Measurements from ENCODE around the gene TMX4. TPM values are rescaled to one million over a fixed set of nuclear protein-coding genes. Genes with fewer than 3 reads are reported as not detected.

TMX4 gene, protein sequence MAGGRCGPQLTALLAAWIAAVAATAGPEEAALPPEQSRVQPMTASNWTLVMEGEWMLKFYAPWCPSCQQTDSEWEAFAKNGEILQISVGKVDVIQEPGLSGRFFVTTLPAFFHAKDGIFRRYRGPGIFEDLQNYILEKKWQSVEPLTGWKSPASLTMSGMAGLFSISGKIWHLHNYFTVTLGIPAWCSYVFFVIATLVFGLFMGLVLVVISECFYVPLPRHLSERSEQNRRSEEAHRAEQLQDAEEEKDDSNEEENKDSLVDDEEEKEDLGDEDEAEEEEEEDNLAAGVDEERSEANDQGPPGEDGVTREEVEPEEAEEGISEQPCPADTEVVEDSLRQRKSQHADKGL
- total RNA-seq (2021) (31.7 and 32.7 TPM in 2 replicates), Bru-seq, nascent RNA (percentile 78 among the genes with signal in this experiment), BruChase-seq, experiment 1, labeled RNA remaining after a 2-hour chase (percentile 73 among the genes with signal in this experiment), BruChase-seq, experiment 2, labeled RNA remaining after a 6-hour chase (percentile 86 among the genes with signal in this experiment)
- long read RNA-seq, full-length matches to known transcripts: 93 of 104 reads
- long read RNA-seq, partial matches to known transcripts: 1 of 104 reads
- long read RNA-seq, other reads (novel, unspliced or antisense): 10 of 104 reads

DNA sequence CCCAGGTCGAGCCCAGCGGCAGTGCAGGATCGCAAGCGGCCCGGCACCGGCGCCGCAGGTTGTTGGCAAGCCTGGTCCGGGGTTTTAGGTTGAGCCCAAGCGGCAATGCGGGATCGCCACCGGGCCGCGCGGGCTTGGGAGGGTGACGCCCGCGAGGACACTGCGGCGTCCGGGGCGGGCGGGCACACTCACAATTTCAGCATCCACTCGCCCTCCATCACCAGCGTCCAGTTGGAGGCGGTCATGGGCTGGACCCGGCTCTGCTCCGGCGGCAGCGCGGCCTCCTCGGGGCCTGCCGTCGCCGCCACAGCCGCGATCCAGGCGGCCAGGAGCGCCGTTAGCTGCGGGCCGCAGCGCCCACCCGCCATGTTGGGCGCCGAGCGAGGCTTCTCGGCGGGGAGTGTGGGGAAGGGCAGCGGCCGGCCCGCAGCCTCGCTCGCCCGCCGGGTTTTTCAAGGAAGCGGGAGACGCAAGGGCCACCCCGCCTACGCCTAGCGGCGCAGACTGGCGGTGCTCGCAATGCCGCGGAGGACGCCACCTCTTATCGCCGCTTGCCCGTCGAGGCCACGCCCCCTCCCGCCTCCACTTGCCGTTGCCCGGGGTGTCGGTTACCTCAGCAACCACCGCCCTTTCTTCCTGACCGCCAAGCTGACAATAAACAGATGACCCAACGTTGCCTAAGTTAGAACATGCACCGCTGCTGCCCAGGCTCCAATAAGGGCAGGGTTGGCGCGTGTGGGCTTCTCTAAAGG lies at the start of gene TMX4:
Gene TMX4 (minus strand): TSS at position 516 of the 752 bp plus-strand sequence. CDS start 148 bp downstream, at position 368.
- Histone ChIP-seq H3K4me3 (ENCODE audit: low read depth, low read length, poor library complexity, severe bottlenecking) (peak within 1 kb of the TSS; percentile 83), H3K4me1 (ENCODE audit: insufficient read depth, low read length, poor library complexity, severe bottlenecking) (peaks cover 18% of the 10 kb centered on the region), H3K27ac (ENCODE audit: low read depth, low read length, poor library complexity, severe bottlenecking) (peak within 1 kb of the TSS; percentile 88), H3K9me3 (ENCODE audit: low read depth, low read length, poor library complexity, severe bottlenecking) (no peaks in the 10 kb centered on the region), H3K36me3 (ENCODE audit: insufficient read depth, low read length, poor library complexity, severe bottlenecking) (no peaks in the 10 kb centered on the region), H3K27me3 (replicated peaks; ENCODE audit: insufficient read depth, low read depth, low read length, poor library complexity) (no peaks in the 10 kb centered on the region)
- BruUV-seq (replicated peaks): no TSS peak
- no peak for TF ChIP-seq EZH2 (IDR thresholded peaks at IDR 0.05; ENCODE audit: borderline replicate concordance, low read depth, low read length, poor library complexity, severe bottlenecking)
- TF ChIP-seq, protein P1, sequence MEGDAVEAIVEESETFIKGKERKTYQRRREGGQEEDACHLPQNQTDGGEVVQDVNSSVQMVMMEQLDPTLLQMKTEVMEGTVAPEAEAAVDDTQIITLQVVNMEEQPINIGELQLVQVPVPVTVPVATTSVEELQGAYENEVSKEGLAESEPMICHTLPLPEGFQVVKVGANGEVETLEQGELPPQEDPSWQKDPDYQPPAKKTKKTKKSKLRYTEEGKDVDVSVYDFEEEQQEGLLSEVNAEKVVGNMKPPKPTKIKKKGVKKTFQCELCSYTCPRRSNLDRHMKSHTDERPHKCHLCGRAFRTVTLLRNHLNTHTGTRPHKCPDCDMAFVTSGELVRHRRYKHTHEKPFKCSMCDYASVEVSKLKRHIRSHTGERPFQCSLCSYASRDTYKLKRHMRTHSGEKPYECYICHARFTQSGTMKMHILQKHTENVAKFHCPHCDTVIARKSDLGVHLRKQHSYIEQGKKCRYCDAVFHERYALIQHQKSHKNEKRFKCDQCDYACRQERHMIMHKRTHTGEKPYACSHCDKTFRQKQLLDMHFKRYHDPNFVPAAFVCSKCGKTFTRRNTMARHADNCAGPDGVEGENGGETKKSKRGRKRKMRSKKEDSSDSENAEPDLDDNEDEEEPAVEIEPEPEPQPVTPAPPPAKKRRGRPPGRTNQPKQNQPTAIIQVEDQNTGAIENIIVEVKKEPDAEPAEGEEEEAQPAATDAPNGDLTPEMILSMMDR (conservative IDR thresholded peaks at IDR 0.05; ENCODE audit: low read depth, low read length): peak; percentile 38
- POLR2A ChIA-PET (ENCODE audit: low non-redundant PET): interaction anchor here (0.6 kb wide), 2 partner anchors 91 to 1571 kb away, joined by 6 to 7 read pairs; no protein-coding TSS in a partner anchor
- peak; percentile 92 for DNase-seq (ENCODE audit: low spot score)
- intact Hi-C loops (cut with micrococcal nuclease; ENCODE audit: unreplicated experiment): no loop called here
- CTCF ChIA-PET: no interaction called here

DNA sequence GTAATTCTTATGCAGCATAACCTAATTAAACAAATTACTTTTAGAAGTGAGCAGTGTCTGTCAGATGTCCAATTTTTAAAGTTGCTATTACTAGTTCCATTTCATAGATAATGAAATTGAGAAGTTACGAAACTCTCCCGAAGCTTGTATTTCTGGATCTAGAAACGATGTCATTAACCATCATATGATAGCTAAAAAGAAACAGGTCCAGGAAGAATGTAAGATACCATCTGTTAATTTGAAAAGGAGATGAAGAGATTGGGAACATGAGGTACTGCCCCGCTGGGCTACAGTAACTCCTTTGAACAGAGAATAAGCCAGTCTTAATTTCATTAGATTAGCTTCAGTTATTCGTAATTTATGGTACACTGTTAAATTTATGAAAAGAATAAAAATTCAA lies 47.5 kb upstream of the TMX4 start:
- H3K36me3 ChIP-seq (ENCODE audit: insufficient read depth, low read length, poor library complexity, severe bottlenecking): no peaks in the 10 kb centered on the region
- TF ChIP-seq, protein P1 (conservative IDR thresholded peaks at IDR 0.05; ENCODE audit: low read depth, low read length): no peak
- TF ChIP-seq EZH2 (IDR thresholded peaks at IDR 0.05; ENCODE audit: borderline replicate concordance, low read depth, low read length, poor library complexity, severe bottlenecking): no peak
- H3K4me1 ChIP-seq (ENCODE audit: insufficient read depth, low read length, poor library complexity, severe bottlenecking): no peaks in the 10 kb centered on the region
- POLR2A ChIA-PET (ENCODE audit: low non-redundant PET): no interaction called here
- no peak overlapping the region for H3K4me3 ChIP-seq (ENCODE audit: low read depth, low read length, poor library complexity, severe bottlenecking)
- intact Hi-C loops (cut with micrococcal nuclease; ENCODE audit: unreplicated experiment): no loop called here
- CTCF ChIA-PET: interaction anchor here (0.6 kb wide), 1 partner anchor 1298 kb away, joined by 3 read pairs; no protein-coding TSS in a partner anchor
- no TSS peak for BruUV-seq (replicated peaks)
- no peak for DNase-seq (ENCODE audit: low spot score)
- H3K27me3 ChIP-seq (replicated peaks; ENCODE audit: insufficient read depth, low read depth, low read length, poor library complexity): no peaks in the 10 kb centered on the region
- H3K27ac ChIP-seq (ENCODE audit: low read depth, low read length, poor library complexity, severe bottlenecking): no peak overlapping the region
- no peaks in the 10 kb centered on the region for H3K9me3 ChIP-seq (ENCODE audit: low read depth, low read length, poor library complexity, severe bottlenecking)

DNA sequence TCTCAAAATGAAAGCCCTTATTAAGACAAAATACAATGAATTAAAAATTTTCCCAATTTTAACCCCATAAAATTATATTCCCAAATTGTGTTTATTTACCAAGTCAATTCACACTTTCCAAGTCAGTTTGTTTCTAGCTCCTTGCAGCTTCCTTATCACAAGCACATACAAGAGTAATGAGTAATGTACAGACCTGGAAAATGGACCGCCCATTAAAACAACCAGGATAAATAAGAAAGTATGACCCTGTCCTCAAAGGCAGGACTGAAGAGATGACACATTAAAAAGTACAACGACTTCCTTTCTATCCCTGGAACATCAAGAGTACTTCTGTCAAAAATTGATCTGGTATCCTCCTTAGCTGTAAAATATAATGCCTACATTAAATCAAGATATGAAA lies 47.1 kb upstream of the TMX4 start:
- no peak overlapping the region for H3K4me3 ChIP-seq (ENCODE audit: low read depth, low read length, poor library complexity, severe bottlenecking)
- H3K9me3 ChIP-seq (ENCODE audit: low read depth, low read length, poor library complexity, severe bottlenecking): no peaks in the 10 kb centered on the region
- H3K36me3 ChIP-seq (ENCODE audit: insufficient read depth, low read length, poor library complexity, severe bottlenecking): no peaks in the 10 kb centered on the region
- POLR2A ChIA-PET (ENCODE audit: low non-redundant PET): no interaction called here
- no peak overlapping the region for H3K27ac ChIP-seq (ENCODE audit: low read depth, low read length, poor library complexity, severe bottlenecking)
- intact Hi-C loops (cut with micrococcal nuclease; ENCODE audit: unreplicated experiment): no loop called here
- CTCF ChIA-PET: interaction anchor here (0.6 kb wide), 1 partner anchor 1297 kb away, joined by 3 read pairs; no protein-coding TSS in a partner anchor
- no peaks in the 10 kb centered on the region for H3K4me1 ChIP-seq (ENCODE audit: insufficient read depth, low read length, poor library complexity, severe bottlenecking)
- no peaks in the 10 kb centered on the region for H3K27me3 ChIP-seq (replicated peaks; ENCODE audit: insufficient read depth, low read depth, low read length, poor library complexity)
- BruUV-seq (replicated peaks): no TSS peak
- TF ChIP-seq, protein P1 (conservative IDR thresholded peaks at IDR 0.05; ENCODE audit: low read depth, low read length): no peak
- no peak for TF ChIP-seq EZH2 (IDR thresholded peaks at IDR 0.05; ENCODE audit: borderline replicate concordance, low read depth, low read length, poor library complexity, severe bottlenecking)
- no peak for DNase-seq (ENCODE audit: low spot score)

All from A673 (cell line).